HCT116 (cell line): ENCODE data around the gene GMDS.

Source experiments
- ELF1 ChIP-seq: IDR thresholded peaks from 2 replicates; pipeline ENCODE4 v1.6.1; 2012; ENCODE audit warnings: low read depth, borderline replicate concordance
- EZH2 ChIP-seq: fragments of 200-600 bp; sonication (generic); IDR thresholded peaks from 2 replicates; pipeline ENCODE4 v1.6.1; 2017; ENCODE audit warnings: antibody characterized with exemption, mixed run types
- EZH2phosphoT487 ChIP-seq: fragments of 200-600 bp; IDR thresholded peaks from 2 replicates; pipeline ENCODE4 v1.6.1; 2018; ENCODE audit warnings: antibody characterized with exemption, borderline replicate concordance
- POLR2A ChIP-seq: IDR thresholded peaks from 2 replicates; pipeline ENCODE4 v1.7.0; 2011; ENCODE audit warnings: borderline replicate concordance; ENCODE audit not compliant: insufficient read depth, insufficient read length; ENCODE audit errors: extremely low read depth
- SP1 ChIP-seq: IDR thresholded peaks from 2 replicates; pipeline ENCODE4 v1.6.1; 2012; ENCODE audit warnings: low read depth
- TF ChIP-seq, protein P1 (sequence below), 3 experiments: fragments of 200-600 bp in 1 of 3; sonication (generic) in 1 of 3; IDR thresholded peaks in 2 of 3; conservative IDR thresholded peaks in 1 of 3; 2 replicates each; pipeline ENCODE4 v1.5.1; 2012 to 2017; ENCODE audit warnings: low read depth in 2 of 3, low read length in 2 of 3, antibody characterized with exemption in 1 of 3, borderline replicate concordance in 1 of 3, control low read depth in 1 of 3, mild to moderate bottlenecking in 1 of 3, mixed read lengths in 1 of 3, mixed run types in 1 of 3, moderate library complexity in 1 of 3; ENCODE audit not compliant: insufficient read depth in 1 of 3

DNA sequence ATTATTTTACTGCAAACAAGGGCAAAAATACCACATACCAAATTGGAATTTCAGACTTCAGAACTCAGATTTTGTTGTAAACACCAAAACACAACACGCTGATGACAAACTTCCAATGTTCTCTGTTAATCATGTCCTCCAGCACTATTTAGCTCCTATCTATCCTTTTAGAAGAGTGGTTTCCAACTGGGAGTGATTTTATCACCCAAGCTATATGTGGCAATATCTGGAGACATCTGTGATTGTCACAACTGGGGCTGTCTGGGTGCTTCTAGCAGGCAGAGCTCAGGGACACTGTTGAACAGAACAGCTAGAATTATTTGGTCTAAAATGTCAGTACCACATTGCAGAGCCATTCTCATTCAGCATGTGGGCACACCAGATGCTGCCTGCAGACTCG is 391.1 kb downstream of the GMDS start:
- TF ChIP-seq ELF1 = no peak
- no peak for TF ChIP-seq EZH2phosphoT487
- TF ChIP-seq POLR2A = no peak
- TF ChIP-seq, protein P1, sequence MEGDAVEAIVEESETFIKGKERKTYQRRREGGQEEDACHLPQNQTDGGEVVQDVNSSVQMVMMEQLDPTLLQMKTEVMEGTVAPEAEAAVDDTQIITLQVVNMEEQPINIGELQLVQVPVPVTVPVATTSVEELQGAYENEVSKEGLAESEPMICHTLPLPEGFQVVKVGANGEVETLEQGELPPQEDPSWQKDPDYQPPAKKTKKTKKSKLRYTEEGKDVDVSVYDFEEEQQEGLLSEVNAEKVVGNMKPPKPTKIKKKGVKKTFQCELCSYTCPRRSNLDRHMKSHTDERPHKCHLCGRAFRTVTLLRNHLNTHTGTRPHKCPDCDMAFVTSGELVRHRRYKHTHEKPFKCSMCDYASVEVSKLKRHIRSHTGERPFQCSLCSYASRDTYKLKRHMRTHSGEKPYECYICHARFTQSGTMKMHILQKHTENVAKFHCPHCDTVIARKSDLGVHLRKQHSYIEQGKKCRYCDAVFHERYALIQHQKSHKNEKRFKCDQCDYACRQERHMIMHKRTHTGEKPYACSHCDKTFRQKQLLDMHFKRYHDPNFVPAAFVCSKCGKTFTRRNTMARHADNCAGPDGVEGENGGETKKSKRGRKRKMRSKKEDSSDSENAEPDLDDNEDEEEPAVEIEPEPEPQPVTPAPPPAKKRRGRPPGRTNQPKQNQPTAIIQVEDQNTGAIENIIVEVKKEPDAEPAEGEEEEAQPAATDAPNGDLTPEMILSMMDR (IDR thresholded peaks at IDR 0.05 in 2 of 3, conservative IDR thresholded peaks at IDR 0.05 in 1 of 3; ENCODE audit: borderline replicate concordance in 1 of 3, insufficient read depth in 1 of 3, low read depth in 2 of 3, low read length in 2 of 3) = no peak
- no peak for TF ChIP-seq EZH2
- no peak for TF ChIP-seq SP1
